ENCODE measurements around the gene ADAMTSL1. TPM values are rescaled to one million over a fixed set of nuclear protein-coding genes. Genes with fewer than 3 reads are reported as not detected.

Gene ADAMTSL1
- total and polyA plus RNA-seq, 9 of the 15 experiments (the other 6 are each of a cell fraction or from before 2014, with no cell fraction given): 0.01 TPM; not detected in 8

DNA sequence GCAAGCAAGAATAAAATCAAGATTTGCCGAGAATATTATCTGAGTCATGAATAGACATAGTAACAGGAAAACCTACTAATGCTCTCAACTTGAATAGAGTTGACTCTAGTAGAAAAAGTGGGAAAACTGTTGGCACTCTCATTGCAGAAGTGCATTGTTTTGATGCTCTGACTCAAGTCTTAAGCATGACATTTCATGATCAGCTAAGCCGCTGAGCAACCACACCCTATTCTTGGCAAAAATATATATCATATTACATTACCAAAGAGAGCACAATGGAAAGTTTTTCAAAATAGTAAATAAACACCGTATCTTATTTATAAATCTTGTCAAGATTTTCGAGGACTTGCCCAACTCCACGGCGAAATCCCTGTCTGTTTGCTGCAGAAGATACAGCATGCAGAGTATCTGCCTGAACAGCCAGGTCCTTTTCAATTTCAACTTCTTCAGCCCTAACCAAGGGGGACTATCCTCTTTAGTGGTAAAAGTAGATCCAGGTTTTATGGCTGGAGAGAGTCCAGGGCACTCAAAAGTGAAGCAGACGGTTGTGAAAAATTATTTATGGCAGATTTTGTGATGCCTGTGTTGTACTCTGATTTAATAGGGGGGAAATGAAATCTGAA, 13.9 kb upstream of the ADAMTSL1 start (continued):
- TF ChIP-seq, protein P1, sequence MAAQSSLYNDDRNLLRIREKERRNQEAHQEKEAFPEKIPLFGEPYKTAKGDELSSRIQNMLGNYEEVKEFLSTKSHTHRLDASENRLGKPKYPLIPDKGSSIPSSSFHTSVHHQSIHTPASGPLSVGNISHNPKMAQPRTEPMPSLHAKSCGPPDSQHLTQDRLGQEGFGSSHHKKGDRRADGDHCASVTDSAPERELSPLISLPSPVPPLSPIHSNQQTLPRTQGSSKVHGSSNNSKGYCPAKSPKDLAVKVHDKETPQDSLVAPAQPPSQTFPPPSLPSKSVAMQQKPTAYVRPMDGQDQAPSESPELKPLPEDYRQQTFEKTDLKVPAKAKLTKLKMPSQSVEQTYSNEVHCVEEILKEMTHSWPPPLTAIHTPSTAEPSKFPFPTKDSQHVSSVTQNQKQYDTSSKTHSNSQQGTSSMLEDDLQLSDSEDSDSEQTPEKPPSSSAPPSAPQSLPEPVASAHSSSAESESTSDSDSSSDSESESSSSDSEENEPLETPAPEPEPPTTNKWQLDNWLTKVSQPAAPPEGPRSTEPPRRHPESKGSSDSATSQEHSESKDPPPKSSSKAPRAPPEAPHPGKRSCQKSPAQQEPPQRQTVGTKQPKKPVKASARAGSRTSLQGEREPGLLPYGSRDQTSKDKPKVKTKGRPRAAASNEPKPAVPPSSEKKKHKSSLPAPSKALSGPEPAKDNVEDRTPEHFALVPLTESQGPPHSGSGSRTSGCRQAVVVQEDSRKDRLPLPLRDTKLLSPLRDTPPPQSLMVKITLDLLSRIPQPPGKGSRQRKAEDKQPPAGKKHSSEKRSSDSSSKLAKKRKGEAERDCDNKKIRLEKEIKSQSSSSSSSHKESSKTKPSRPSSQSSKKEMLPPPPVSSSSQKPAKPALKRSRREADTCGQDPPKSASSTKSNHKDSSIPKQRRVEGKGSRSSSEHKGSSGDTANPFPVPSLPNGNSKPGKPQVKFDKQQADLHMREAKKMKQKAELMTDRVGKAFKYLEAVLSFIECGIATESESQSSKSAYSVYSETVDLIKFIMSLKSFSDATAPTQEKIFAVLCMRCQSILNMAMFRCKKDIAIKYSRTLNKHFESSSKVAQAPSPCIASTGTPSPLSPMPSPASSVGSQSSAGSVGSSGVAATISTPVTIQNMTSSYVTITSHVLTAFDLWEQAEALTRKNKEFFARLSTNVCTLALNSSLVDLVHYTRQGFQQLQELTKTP (IDR thresholded peaks at IDR 0.05; ENCODE audit: low read depth in 1 of 2, partially characterized antibody in 2 of 2): no peak
- TF ChIP-seq NR2C1 (IDR thresholded peaks at IDR 0.05): no peak
- TF ChIP-seq NR2C1 (tag; IDR thresholded peaks at IDR 0.05): no peak
- TF ChIP-seq, protein P2, sequence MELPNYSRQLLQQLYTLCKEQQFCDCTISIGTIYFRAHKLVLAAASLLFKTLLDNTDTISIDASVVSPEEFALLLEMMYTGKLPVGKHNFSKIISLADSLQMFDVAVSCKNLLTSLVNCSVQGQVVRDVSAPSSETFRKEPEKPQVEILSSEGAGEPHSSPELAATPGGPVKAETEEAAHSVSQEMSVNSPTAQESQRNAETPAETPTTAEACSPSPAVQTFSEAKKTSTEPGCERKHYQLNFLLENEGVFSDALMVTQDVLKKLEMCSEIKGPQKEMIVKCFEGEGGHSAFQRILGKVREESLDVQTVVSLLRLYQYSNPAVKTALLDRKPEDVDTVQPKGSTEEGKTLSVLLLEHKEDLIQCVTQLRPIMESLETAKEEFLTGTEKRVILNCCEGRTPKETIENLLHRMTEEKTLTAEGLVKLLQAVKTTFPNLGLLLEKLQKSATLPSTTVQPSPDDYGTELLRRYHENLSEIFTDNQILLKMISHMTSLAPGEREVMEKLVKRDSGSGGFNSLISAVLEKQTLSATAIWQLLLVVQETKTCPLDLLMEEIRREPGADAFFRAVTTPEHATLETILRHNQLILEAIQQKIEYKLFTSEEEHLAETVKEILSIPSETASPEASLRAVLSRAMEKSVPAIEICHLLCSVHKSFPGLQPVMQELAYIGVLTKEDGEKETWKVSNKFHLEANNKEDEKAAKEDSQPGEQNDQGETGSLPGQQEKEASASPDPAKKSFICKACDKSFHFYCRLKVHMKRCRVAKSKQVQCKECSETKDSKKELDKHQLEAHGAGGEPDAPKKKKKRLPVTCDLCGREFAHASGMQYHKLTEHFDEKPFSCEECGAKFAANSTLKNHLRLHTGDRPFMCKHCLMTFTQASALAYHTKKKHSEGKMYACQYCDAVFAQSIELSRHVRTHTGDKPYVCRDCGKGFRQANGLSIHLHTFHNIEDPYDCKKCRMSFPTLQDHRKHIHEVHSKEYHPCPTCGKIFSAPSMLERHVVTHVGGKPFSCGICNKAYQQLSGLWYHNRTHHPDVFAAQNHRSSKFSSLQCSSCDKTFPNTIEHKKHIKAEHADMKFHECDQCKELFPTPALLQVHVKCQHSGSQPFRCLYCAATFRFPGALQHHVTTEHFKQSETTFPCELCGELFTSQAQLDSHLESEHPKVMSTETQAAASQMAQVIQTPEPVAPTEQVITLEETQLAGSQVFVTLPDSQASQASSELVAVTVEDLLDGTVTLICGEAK (IDR thresholded peaks at IDR 0.05): no peak
- TF ChIP-seq, protein P2 (CRISPR knock-in tag; IDR thresholded peaks at IDR 0.05): no peak
- TF ChIP-seq, protein P3, sequence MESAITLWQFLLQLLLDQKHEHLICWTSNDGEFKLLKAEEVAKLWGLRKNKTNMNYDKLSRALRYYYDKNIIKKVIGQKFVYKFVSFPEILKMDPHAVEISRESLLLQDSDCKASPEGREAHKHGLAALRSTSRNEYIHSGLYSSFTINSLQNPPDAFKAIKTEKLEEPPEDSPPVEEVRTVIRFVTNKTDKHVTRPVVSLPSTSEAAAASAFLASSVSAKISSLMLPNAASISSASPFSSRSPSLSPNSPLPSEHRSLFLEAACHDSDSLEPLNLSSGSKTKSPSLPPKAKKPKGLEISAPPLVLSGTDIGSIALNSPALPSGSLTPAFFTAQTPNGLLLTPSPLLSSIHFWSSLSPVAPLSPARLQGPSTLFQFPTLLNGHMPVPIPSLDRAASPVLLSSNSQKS (CRISPR knock-in tag; IDR thresholded peaks at IDR 0.05): no peak
- TF ChIP-seq KLF16 (IDR thresholded peaks at IDR 0.05): no peak
- TF ChIP-seq MIER1 (IDR thresholded peaks at IDR 0.05; ENCODE audit: low read depth): no peak
- no peak for TF ChIP-seq BDP1 (IDR thresholded peaks at IDR 0.05; ENCODE audit: insufficient read depth, insufficient read length)

Data from K562 (cell line).